ENCODE measurements around the gene RNF14. TPM values are rescaled to one million over a fixed set of nuclear protein-coding genes. Genes with fewer than 3 reads are reported as not detected.

Gene RNF14
- total RNA-seq, 1 experiment from 2014 or later = 72.1 TPM

DNA sequence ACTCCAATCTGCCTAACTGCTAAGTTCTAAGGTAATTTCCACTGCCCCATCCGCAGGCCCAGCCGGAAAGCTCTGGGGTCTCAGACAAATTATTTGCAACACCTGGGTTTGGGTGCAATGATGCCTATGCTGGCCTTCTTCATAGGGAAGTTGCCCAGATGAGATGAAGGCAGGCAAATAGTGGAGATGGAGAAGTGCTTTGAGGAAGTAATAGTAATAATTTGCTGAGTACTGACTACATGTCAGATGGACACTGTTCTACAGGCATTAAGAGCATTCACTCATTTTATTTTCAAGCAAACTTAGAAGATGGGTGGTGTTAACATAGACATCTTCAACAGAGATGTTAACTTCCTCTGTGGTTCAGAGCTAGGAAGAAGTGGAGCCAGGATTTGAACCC is 14.7 kb upstream of the RNF14 start:
- CTCF ChIA-PET = no interaction called here
- in situ Hi-C loops (cut with HindIII; ENCODE audit: low pct_unique_long_range_greater_than_20kb, low sequenced_read_pairs) (no loop called here), intact Hi-C loops (cut with micrococcal nuclease; ENCODE audit: unreplicated experiment) (no loop called here)
- H3K4me1 ChIP-seq (ENCODE audit: control insufficient read depth, insufficient read depth, low read length) = no peaks in the 10 kb centered on the region
- DNase-seq (ENCODE audit: low read depth, low spot score) (no peak), ATAC-seq (no peak)
- no peaks in the 10 kb centered on the region; the same call in 1 of the 2 replicates for H3K27me3 ChIP-seq (ENCODE audit: control insufficient read depth, insufficient read depth, low read length)
- no peak overlapping the region for H3K4me3 ChIP-seq (ENCODE audit: low read depth in 2 of 2, low read length in 2 of 2)
- no peaks in the 10 kb centered on the region for H3K9me3 ChIP-seq (ENCODE audit: control insufficient read depth, insufficient read depth, low read depth, low read length)
- H3K36me3 ChIP-seq (ENCODE audit: control insufficient read depth, insufficient read depth, low read length) = no peaks in the 10 kb centered on the region
- POLR2A ChIA-PET = no interaction called here
- TF ChIP-seq CTCF (IDR thresholded peaks at IDR 0.05) (no peak), POLR2AphosphoS5 (IDR thresholded peaks at IDR 0.05; ENCODE audit: low read depth, low read length) (no peak), SIN3A (IDR thresholded peaks at IDR 0.05; ENCODE audit: borderline replicate concordance, insufficient read depth, low read depth, low read length) (no peak), TCF7L2 (IDR thresholded peaks at IDR 0.05; ENCODE audit: low read depth, low read length) (no peak)
- TF ChIP-seq, protein P1, sequence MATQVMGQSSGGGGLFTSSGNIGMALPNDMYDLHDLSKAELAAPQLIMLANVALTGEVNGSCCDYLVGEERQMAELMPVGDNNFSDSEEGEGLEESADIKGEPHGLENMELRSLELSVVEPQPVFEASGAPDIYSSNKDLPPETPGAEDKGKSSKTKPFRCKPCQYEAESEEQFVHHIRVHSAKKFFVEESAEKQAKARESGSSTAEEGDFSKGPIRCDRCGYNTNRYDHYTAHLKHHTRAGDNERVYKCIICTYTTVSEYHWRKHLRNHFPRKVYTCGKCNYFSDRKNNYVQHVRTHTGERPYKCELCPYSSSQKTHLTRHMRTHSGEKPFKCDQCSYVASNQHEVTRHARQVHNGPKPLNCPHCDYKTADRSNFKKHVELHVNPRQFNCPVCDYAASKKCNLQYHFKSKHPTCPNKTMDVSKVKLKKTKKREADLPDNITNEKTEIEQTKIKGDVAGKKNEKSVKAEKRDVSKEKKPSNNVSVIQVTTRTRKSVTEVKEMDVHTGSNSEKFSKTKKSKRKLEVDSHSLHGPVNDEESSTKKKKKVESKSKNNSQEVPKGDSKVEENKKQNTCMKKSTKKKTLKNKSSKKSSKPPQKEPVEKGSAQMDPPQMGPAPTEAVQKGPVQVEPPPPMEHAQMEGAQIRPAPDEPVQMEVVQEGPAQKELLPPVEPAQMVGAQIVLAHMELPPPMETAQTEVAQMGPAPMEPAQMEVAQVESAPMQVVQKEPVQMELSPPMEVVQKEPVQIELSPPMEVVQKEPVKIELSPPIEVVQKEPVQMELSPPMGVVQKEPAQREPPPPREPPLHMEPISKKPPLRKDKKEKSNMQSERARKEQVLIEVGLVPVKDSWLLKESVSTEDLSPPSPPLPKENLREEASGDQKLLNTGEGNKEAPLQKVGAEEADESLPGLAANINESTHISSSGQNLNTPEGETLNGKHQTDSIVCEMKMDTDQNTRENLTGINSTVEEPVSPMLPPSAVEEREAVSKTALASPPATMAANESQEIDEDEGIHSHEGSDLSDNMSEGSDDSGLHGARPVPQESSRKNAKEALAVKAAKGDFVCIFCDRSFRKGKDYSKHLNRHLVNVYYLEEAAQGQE (IDR thresholded peaks at IDR 0.05; ENCODE audit: insufficient read depth in 1 of 2, low read depth in 2 of 2, low read length in 1 of 2) = no peak
- H3K27ac ChIP-seq (ENCODE audit: low read length) = no peak overlapping the region
- BruUV-seq (replicated peaks) = no TSS peak

GRCh38 chr5:141957367-141957996 is 11.4 kb upstream of the RNF14 start:
- in situ Hi-C loops (cut with HindIII; ENCODE audit: low pct_unique_long_range_greater_than_20kb, low sequenced_read_pairs) (no loop called here), intact Hi-C loops (cut with micrococcal nuclease; ENCODE audit: unreplicated experiment) (no loop called here)
- no peak for TF ChIP-seq POLR2AphosphoS5 (IDR thresholded peaks at IDR 0.05; ENCODE audit: low read depth, low read length)
- TF ChIP-seq SIN3A (IDR thresholded peaks at IDR 0.05; ENCODE audit: borderline replicate concordance, insufficient read depth, low read depth, low read length) = no peak
- no peak for TF ChIP-seq TCF7L2 (IDR thresholded peaks at IDR 0.05; ENCODE audit: low read depth, low read length)
- TF ChIP-seq CTCF (IDR thresholded peaks at IDR 0.05) = no peak
- no peaks in the 10 kb centered on the region; the same call in 1 of the 2 replicates for H3K27me3 ChIP-seq (ENCODE audit: control insufficient read depth, insufficient read depth, low read length)
- no peak overlapping the region for H3K27ac ChIP-seq (ENCODE audit: low read length)
- no TSS peak for BruUV-seq (replicated peaks)
- H3K9me3 ChIP-seq (ENCODE audit: control insufficient read depth, insufficient read depth, low read depth, low read length) = no peaks in the 10 kb centered on the region
- ChIA-PET CTCF (interaction anchor here (1.0 to 1.4 kb wide), 3 partner anchors 12 to 68 kb away, joined by 3 to 4 read pairs (median 4); partner anchors contain the start of gene RNF14), POLR2A (no interaction called here)
- H3K4me1 ChIP-seq (ENCODE audit: control insufficient read depth, insufficient read depth, low read length) = no peaks in the 10 kb centered on the region
- H3K4me3 ChIP-seq (ENCODE audit: low read depth in 2 of 2, low read length in 2 of 2) = no peak overlapping the region
- ATAC-seq (no peak), DNase-seq (ENCODE audit: low read depth, low spot score) (no peak)
- no peaks in the 10 kb centered on the region for H3K36me3 ChIP-seq (ENCODE audit: control insufficient read depth, insufficient read depth, low read length)
